Body of pancreas (tissue), 4 donors: Measurements from ENCODE around the gene SLC25A21.

ENCODE experiments used
- POLR2A ChIP-seq, 3 donors: fragments of 450-650 bp; IDR thresholded peaks; one replicate each; pipeline ENCODE4 v1.6.1; 2016; ENCODE audit warnings: antibody characterized with exemption in 3 of 3, mild to moderate bottlenecking in 2 of 3
- TF ChIP-seq, protein P1 (sequence below), 7 experiments: fragments of 450-650 bp in 4 of 7; fragments of 200-600 bp in 3 of 7; sonication (generic) in 3 of 7; IDR thresholded peaks; one replicate each; pipeline ENCODE4 v1.5.1; 2016 to 2019; ENCODE audit warnings: antibody characterized with exemption in 7 of 7

- TF ChIP-seq, protein P1, sequence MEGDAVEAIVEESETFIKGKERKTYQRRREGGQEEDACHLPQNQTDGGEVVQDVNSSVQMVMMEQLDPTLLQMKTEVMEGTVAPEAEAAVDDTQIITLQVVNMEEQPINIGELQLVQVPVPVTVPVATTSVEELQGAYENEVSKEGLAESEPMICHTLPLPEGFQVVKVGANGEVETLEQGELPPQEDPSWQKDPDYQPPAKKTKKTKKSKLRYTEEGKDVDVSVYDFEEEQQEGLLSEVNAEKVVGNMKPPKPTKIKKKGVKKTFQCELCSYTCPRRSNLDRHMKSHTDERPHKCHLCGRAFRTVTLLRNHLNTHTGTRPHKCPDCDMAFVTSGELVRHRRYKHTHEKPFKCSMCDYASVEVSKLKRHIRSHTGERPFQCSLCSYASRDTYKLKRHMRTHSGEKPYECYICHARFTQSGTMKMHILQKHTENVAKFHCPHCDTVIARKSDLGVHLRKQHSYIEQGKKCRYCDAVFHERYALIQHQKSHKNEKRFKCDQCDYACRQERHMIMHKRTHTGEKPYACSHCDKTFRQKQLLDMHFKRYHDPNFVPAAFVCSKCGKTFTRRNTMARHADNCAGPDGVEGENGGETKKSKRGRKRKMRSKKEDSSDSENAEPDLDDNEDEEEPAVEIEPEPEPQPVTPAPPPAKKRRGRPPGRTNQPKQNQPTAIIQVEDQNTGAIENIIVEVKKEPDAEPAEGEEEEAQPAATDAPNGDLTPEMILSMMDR (IDR thresholded peaks at IDR 0.05): no peak
- TF ChIP-seq POLR2A (IDR thresholded peaks at IDR 0.05): no peak
Measured at GRCh38 chr14:37131205-37131604, 41.2 kb downstream of the SLC25A21 start.
